A673 (cell line): ENCODE data around the gene BAIAP2.

Source experiments
- CTCF ChIP-seq: fragments of 300-800, 200-600 bp; sonication (generic); conservative IDR thresholded peaks from 2 replicates; pipeline ENCODE4 v1.5.1; 2017; ENCODE audit warnings: low read depth, mild to moderate bottlenecking, antibody characterized with exemption, low read length, moderate library complexity, mixed read lengths
- EZH2 ChIP-seq: fragments of 200-600 bp; sonication (generic); IDR thresholded peaks from 2 replicates; pipeline ENCODE4 v1.6.1; 2017; ENCODE audit warnings: borderline replicate concordance, low read depth, mild to moderate bottlenecking, mixed read lengths, antibody characterized with exemption, low read length; ENCODE audit not compliant: poor library complexity, severe bottlenecking

GRCh38 chr17:81148986-81149533 is 114.1 kb downstream of the BAIAP2 start:
- TF ChIP-seq EZH2 (no peak), CTCF (no peak)
